Liver (tissue), 9 donors: ENCODE results near the gene PARD3B. TPM values are rescaled to one million over a fixed set of nuclear protein-coding genes. Genes with fewer than 3 reads are reported as not detected.

Experiments used
- DNase-seq: peaks from one replicate; pipeline ENCODE4 v3.0.0-alpha.2; 2017; ENCODE audit warnings: low spot score
- H3K27ac ChIP-seq, 2 donors: one replicate each; pipeline ENCODE4 v1.7.0; 2013; ENCODE audit warnings: inconsistent platforms in 2 of 2, low read length in 2 of 2, control low read depth in 1 of 2, low read depth in 1 of 2, mild to moderate bottlenecking in 1 of 2
- H3K27me3 ChIP-seq, 4 donors: one replicate each; pipeline versions ENCODE4 v1.6.1 to v1.7.0; 2013; ENCODE audit warnings: low read length in 3 of 4, inconsistent platforms in 1 of 4, mild to moderate bottlenecking in 1 of 4, moderate library complexity in 1 of 4; ENCODE audit not compliant: control insufficient read depth in 4 of 4, insufficient read depth in 4 of 4
- H3K36me3 ChIP-seq, 4 donors: one replicate each; pipeline versions ENCODE4 v1.6.1 to v1.7.0; 2013; ENCODE audit warnings: low read length in 3 of 4, mild to moderate bottlenecking in 3 of 4, low read depth in 1 of 4, moderate library complexity in 1 of 4; ENCODE audit not compliant: control insufficient read depth in 4 of 4, insufficient read depth in 3 of 4
- H3K4me1 ChIP-seq, 4 donors: one replicate each; pipeline versions ENCODE4 v1.6.1 to v1.7.0; 2013; ENCODE audit warnings: low read length in 3 of 4, mild to moderate bottlenecking in 3 of 4, moderate library complexity in 1 of 4; ENCODE audit not compliant: control insufficient read depth in 4 of 4, insufficient read depth in 4 of 4
- H3K4me3 ChIP-seq, 3 donors: one replicate each; pipeline versions ENCODE4 v1.6.1 to v1.7.0; 2013; ENCODE audit warnings: low read length in 3 of 3, control low read depth in 1 of 3, low read depth in 1 of 3, mild to moderate bottlenecking in 1 of 3
- H3K9ac ChIP-seq, 2 donors: one replicate each; pipeline ENCODE4 v1.7.0; 2013; ENCODE audit warnings: low read length in 2 of 2, mild to moderate bottlenecking in 2 of 2, moderate library complexity in 2 of 2, control low read depth in 1 of 2, low read depth in 1 of 2
- H3K9me3 ChIP-seq, 4 donors: one replicate each; pipeline versions ENCODE4 v1.6.1 to v1.7.0; 2013; ENCODE audit warnings: low read length in 3 of 4; ENCODE audit not compliant: control insufficient read depth in 4 of 4
- ATF3 ChIP-seq: IDR thresholded peaks from 2 replicates; pipeline ENCODE4 v1.6.1; 2016; ENCODE audit warnings: antibody characterized with exemption
- EGR1 ChIP-seq, 2 donors: IDR thresholded peaks; 2 replicates each; pipeline ENCODE4 v1.6.1; 2016 to 2018; ENCODE audit warnings: antibody characterized with exemption in 2 of 2, low read depth in 2 of 2
- FOXA1 ChIP-seq: IDR thresholded peaks from 2 replicates; pipeline ENCODE4 v1.6.1; 2016; ENCODE audit warnings: antibody characterized with exemption
- FOXA2 ChIP-seq: IDR thresholded peaks from 2 replicates; pipeline ENCODE4 v1.6.1; 2016; ENCODE audit warnings: antibody characterized with exemption
- GABPA ChIP-seq, 2 donors: IDR thresholded peaks in 1 of 2; conservative IDR thresholded peaks in 1 of 2; 2 replicates each; pipeline ENCODE4 v1.6.1; 2016; ENCODE audit warnings: antibody characterized with exemption in 2 of 2, mild to moderate bottlenecking in 1 of 2, moderate library complexity in 1 of 2
- JUND ChIP-seq, 2 donors: IDR thresholded peaks; 2 replicates each; pipeline ENCODE4 v1.6.1; 2016; ENCODE audit warnings: antibody characterized with exemption in 2 of 2
- MAX ChIP-seq: IDR thresholded peaks from 2 replicates; pipeline ENCODE4 v1.6.1; 2016; ENCODE audit warnings: antibody characterized with exemption
- NR2F2 ChIP-seq: IDR thresholded peaks from 2 replicates; pipeline ENCODE4 v1.6.1; 2016; ENCODE audit warnings: antibody characterized with exemption
- RAD21 ChIP-seq, 2 donors: IDR thresholded peaks; 2 replicates each; pipeline ENCODE4 v1.6.1; 2016; ENCODE audit warnings: antibody characterized with exemption in 2 of 2, mild to moderate bottlenecking in 2 of 2
- REST ChIP-seq: IDR thresholded peaks from 2 replicates; pipeline ENCODE4 v1.6.1; 2016; ENCODE audit warnings: antibody characterized with exemption, mild to moderate bottlenecking
- TAF1 ChIP-seq: conservative IDR thresholded peaks from 2 replicates; pipeline ENCODE4 v1.6.1; 2016; ENCODE audit warnings: antibody characterized with exemption, mild to moderate bottlenecking
- YY1 ChIP-seq: IDR thresholded peaks from 2 replicates; pipeline ENCODE4 v1.6.1; 2016; ENCODE audit warnings: antibody characterized with exemption, mild to moderate bottlenecking
- ZBTB33 ChIP-seq: IDR thresholded peaks from 2 replicates; pipeline ENCODE4 v1.6.1; 2016; ENCODE audit warnings: antibody characterized with exemption
- WGBS: extraction: QIAGEN DNeasy Blood & Tissue Kit; methylation state at CpG from one replicate; pipeline ENCODE4 v1.1.7; 2013; 5-methylcytosine and 5-hydroxymethylcytosine counted together
- polyA plus RNA-seq, 2 donors: library from polyadenylated mRNA; stranded (reverse) in 1 of 2; unstranded in 1 of 2; fragments of 200-250 nt in 1 of 2; fragments of >200 nt in 1 of 2; fragmentation: Nextera tagmentation in 1 of 2; extraction: Ambion mirVana in 1 of 2; gene quantifications; one replicate each; pipeline versions ENCODE4 v1.2.1 to v1.2.3, GENCODE V29; 2013 to 2015
- total RNA-seq, 2 donors: library from RNA; depleted of rRNA; stranded (reverse); fragments of >200 nt; gene quantifications; one replicate each; pipeline ENCODE4 v1.2.3, GENCODE V29; 2014
- donor health status: healthy.
- donor health status: healthy.
- donor health status: healthy.
- donor health status: healthy.
- donor health status: healthy.

Gene PARD3B
- total and polyA plus RNA-seq, 4 donors: 1.1 to 10.3 (median 3.7) TPM

- Histone ChIP-seq H3K27ac (no peak overlapping the region), H3K36me3 (no peaks in the 10 kb centered on the region), H3K9ac (no peak overlapping the region), H3K9me3 (no peaks in the 10 kb centered on the region), H3K4me3 (no peak overlapping the region), H3K27me3 (no peaks in the 10 kb centered on the region), H3K4me1 (peaks cover 0 to 10% (median under 1%) of the 10 kb centered on the region in 4 donors)
- 62% methylated on average over 10 of the region's 10 CpGs for WGBS
- TF ChIP-seq MAX (no peak), TAF1 (no peak), FOXA2 (no peak), YY1 (no peak), FOXA1 (no peak), ATF3 (no peak), GABPA (IDR thresholded peaks at IDR 0.05 in 1 of 2, conservative IDR thresholded peaks at IDR 0.05 in 1 of 2) (no peak), RAD21 (IDR thresholded peaks at IDR 0.05) (no peak), EGR1 (IDR thresholded peaks at IDR 0.05; ENCODE audit: low read depth in 2 of 2) (no peak), NR2F2 (no peak), ZBTB33 (no peak), REST (no peak), JUND (IDR thresholded peaks at IDR 0.05) (no peak)
- no peak for DNase-seq
Observed at GRCh38 chr2:204538182-204539018, 6.9 kb upstream of the PARD3B start.

- H3K4me1 ChIP-seq: peaks cover 0 to 8% (median 0%) of the 10 kb centered on the region in 4 donors
- WGBS: 84% methylated on average over 1 of the region's 1 CpG
- H3K27ac ChIP-seq: no peak overlapping the region
- no peaks in the 10 kb centered on the region for H3K9me3 ChIP-seq
- no peaks in the 10 kb centered on the region for H3K36me3 ChIP-seq
- no peak overlapping the region for H3K4me3 ChIP-seq
- no peak overlapping the region for H3K9ac ChIP-seq
- no peak for DNase-seq
- H3K27me3 ChIP-seq: no peaks in the 10 kb centered on the region
- TF ChIP-seq JUND (IDR thresholded peaks at IDR 0.05) (no peak), NR2F2 (no peak)
Observed at GRCh38 chr2:204539019-204539385, 6.3 kb upstream of the PARD3B start.
